ENCODE measurements around the gene TRIM56.
"Not testable (repeated sequence)": the region's sequence is repeated elsewhere in the genome, so short reads cannot be mapped to it uniquely, and the experiment has no call there.

Gene TRIM56, protein sequence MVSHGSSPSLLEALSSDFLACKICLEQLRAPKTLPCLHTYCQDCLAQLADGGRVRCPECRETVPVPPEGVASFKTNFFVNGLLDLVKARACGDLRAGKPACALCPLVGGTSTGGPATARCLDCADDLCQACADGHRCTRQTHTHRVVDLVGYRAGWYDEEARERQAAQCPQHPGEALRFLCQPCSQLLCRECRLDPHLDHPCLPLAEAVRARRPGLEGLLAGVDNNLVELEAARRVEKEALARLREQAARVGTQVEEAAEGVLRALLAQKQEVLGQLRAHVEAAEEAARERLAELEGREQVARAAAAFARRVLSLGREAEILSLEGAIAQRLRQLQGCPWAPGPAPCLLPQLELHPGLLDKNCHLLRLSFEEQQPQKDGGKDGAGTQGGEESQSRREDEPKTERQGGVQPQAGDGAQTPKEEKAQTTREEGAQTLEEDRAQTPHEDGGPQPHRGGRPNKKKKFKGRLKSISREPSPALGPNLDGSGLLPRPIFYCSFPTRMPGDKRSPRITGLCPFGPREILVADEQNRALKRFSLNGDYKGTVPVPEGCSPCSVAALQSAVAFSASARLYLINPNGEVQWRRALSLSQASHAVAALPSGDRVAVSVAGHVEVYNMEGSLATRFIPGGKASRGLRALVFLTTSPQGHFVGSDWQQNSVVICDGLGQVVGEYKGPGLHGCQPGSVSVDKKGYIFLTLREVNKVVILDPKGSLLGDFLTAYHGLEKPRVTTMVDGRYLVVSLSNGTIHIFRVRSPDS

DNA sequence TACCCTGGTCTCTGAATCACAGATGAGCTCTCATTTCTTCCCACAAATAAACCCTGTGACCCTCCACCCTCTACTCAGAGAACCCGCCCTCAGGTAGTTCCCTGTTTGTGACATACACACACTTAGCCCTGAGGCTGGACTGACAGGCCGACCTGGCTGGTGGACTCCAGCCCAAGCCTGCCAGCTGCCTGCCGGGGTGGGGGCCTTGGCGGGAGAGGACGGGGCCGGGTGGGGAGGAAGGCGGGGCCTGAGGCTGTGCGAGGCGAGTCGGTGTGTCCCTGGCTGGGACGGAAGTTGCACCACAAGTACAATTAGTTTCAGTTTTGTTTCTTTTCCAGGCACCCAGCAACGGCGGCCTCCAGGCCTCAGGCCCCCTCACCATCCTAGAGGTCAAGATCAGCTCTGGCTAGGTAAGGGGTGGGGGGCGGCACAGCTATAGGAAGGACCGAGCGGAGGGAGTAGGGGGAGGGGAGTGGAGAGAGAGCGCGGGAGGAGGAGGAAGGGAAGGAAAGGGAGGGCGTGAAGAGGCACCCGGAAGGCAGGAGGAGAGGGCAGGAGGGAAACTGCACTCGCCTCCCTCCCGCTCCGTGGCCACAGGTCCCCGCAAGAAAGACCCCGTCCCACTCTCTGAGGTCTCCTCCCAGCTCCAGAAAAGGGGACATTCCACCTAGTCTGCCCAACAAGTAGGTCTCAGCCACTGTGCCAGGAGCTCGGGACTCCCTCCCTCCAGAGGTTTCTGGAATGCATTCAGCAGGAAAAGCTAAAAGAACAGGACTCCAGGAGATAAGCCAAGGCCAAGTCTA, at the start of gene TRIM56:
TRIM56 (plus strand) TSS at position 320 of the 803 bp plus-strand sequence. CDS start 1,832 bp downstream, outside the sequence.
- peak; percentile 17 to 65 for DNase-seq (ENCODE audit: extremely low read depth in 1 of 2, low read depth in 1 of 2)

DNA sequence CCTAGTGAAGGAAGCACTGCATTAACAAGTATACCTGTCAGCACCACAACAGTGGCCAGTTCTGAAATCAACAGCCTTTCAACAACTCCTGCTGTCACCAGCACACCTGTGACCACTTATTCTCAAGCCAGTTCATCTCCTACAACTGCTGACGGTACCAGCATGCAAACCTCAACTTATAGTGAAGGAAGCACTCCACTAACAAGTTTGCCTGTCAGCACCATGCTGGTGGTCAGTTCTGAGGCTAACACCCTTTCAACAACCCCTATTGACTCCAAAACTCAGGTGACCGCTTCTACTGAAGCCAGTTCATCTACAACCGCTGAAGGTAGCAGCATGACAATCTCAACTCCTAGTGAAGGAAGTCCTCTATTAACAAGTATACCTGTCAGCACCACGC, 49.3 kb upstream of the TRIM56 start:
- no peak for DNase-seq (ENCODE audit: extremely low read depth in 1 of 2, low read depth in 1 of 2)

DNA sequence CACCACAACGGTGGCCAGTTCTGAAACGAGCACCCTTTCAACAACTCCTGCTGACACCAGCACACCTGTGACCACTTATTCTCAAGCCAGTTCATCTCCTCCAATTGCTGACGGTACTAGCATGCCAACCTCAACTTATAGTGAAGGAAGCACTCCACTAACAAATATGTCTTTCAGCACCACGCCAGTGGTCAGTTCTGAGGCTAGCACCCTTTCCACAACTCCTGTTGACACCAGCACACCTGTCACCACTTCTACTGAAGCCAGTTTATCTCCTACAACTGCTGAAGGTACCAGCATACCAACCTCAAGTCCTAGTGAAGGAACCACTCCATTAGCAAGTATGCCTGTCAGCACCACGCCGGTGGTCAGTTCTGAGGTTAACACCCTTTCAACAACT, 44.0 kb upstream of the TRIM56 start:
- DNase-seq (ENCODE audit: extremely low read depth in 1 of 2, low read depth in 1 of 2), result not testable (repeated sequence)

DNA sequence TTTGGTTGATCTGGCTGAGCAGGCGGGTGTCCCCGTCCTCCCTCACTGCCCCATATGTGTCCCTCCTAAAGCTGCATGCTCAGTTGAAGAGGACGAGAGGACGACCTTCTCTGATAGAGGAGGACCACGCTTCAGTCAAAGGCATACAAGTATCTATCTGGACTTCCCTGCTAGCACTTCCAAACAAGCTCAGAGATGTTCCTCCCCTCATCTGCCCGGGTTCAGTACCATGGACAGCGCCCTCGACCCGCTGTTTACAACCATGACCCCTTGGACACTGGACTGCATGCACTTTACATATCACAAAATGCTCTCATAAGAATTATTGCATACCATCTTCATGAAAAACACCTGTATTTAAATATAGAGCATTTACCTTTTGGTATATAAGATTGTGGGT, 26.9 kb upstream of the TRIM56 start:
- peak in 1 of 2 donors; percentile 35 for DNase-seq (ENCODE audit: extremely low read depth in 1 of 2, low read depth in 1 of 2)

DNA sequence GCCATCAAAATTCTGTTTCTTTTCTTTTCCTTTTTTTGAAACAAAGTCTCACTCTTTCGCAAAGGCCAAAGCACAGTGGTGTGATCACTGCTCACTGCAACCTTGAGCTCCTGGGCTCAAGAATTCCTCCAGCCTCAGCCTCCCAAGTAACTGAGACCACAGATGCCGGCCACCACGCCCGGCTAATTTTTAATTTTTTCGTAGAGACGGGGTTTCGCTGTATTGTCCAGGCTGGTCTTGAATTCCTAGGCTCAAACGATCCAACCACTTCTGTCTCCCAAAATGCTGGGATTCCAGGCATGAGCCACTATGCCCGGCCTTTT, 25.7 kb upstream of the TRIM56 start:
- DNase-seq (ENCODE audit: extremely low read depth in 1 of 2, low read depth in 1 of 2), result no peak

DNA sequence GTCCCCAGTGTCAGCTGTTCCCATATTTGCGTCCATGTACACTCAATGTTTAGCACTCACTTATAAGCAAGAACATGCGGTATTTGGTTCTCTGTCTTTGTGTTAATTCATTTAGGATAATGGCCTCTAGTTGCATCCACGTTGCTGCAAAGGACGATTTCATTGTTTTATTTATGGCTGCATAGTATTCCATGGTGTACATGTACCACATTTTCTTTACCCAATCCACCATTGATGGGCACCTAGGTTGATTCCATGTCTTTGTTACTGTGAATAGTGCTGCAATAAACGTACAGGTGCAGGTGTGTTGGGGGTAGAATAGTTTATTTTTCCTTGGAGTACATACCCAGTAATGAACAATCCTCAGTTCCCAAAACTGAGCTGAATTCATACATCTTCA, 24.3 kb upstream of the TRIM56 start:
- no peak for DNase-seq (ENCODE audit: extremely low read depth in 1 of 2, low read depth in 1 of 2)

DNA sequence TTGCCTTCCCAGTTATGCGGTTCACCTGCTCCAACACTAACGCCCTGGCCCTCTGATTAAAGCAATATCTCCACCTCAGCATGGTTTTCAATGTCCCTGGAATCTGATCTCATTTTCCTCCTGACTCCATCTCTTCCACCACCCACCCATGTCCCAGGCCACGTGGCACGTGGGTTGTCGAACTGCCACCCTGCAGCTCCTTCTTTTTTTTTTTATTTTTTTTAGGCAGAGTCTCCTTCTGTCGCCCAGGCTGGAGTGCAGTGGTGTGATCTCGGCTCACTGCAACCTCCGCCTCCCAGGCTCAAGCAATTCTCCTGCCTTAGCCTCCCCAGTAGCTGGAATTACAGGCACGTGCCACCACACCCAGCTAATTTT, 21.1 kb upstream of the TRIM56 start:
- DNase-seq (ENCODE audit: extremely low read depth in 1 of 2, low read depth in 1 of 2), result not testable (repeated sequence)

DNA sequence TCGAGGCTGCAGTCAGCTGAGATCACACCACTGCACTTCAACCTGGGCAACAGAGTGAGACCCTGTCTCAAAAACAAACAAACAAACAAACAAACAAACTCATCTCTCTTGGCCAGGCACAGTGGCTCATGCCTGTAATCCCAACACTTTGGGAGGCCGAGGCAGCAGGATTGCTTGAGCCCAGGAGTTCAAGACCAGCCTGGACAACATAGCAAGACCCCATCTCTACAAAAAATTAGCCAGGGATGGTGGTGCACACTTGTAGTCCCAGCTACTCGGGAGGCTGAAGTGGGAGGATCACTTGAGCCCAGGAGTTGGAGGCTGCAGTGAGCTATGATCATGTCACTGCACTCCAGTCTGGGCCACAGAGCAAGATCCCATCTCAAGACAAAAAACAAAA, 20.1 kb upstream of the TRIM56 start:
- not testable (repeated sequence) for DNase-seq (ENCODE audit: extremely low read depth in 1 of 2, low read depth in 1 of 2)

DNA sequence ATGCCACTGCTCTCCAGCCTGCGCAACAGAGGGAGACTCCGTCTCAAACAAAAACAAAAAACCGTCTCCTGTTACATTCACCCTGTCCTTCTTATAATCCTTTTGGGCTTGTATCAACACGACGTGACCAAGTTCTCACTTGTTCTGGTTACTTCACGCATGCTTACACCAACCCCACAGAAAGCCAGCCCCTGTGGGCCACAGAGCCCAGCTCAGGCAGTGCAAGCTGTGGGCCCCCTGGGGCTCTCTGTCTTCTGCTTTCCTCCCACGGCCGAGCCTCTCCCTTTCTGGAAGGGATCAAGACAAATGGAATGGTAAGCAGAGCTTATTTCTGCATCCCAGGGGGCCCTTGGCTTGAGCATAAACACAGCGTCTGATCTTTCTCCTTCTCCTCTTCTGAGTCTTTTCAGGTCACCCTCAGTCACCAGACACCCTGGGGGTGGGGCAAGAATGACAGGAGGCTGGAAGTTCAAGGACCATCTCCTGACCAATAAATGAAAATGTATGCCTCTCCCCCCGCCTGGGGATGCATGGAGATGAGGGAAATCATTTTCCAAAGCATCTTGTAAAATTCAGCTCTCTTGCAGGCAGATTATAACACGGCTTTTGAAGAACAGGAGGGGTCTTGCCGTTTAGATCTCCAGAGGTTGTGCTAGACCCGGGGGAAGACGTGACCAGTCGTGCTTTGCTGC, 19.0 kb upstream of the TRIM56 start:
- no peak for DNase-seq (ENCODE audit: extremely low read depth in 1 of 2, low read depth in 1 of 2)

DNA sequence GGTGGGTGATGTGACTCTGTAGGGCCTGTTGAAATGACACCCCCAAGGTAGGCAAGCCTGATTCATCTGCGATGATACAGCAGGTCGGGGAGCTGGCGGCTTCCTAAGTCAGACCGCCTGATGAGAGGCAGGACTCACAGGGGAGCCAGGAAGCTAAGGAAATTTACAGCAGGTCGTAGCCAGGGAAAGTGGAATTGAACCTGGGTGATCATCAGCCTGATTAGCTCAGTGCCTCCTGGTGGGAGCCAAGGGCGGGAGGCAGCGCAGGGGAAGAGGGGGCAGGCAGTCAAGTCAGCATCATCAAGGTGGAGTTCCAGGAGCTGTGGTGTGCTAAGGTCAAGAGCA, 18.5 kb upstream of the TRIM56 start:
- DNase-seq (ENCODE audit: extremely low read depth in 1 of 2, low read depth in 1 of 2), result no peak

DNA sequence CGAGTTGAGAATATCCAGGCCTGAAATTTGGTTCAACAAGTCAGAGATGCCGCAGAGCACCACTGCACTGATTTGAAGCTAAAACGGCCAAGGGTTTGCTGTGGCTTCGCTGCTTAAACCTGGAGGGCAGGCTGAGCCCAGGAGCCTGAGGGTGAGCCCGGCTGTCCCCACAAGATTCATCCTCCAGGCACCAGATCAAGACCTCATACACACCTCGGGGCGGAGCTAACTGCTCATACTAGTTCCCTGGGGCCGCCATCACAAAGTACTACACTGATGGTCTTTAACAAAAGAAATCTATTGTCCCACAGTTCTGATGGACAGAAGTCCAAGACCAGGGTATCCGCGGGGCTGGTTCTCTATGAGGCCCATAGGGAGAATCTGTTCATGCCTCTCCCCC, 16.9 kb upstream of the TRIM56 start:
- no peak for DNase-seq (ENCODE audit: extremely low read depth in 1 of 2, low read depth in 1 of 2)

DNA sequence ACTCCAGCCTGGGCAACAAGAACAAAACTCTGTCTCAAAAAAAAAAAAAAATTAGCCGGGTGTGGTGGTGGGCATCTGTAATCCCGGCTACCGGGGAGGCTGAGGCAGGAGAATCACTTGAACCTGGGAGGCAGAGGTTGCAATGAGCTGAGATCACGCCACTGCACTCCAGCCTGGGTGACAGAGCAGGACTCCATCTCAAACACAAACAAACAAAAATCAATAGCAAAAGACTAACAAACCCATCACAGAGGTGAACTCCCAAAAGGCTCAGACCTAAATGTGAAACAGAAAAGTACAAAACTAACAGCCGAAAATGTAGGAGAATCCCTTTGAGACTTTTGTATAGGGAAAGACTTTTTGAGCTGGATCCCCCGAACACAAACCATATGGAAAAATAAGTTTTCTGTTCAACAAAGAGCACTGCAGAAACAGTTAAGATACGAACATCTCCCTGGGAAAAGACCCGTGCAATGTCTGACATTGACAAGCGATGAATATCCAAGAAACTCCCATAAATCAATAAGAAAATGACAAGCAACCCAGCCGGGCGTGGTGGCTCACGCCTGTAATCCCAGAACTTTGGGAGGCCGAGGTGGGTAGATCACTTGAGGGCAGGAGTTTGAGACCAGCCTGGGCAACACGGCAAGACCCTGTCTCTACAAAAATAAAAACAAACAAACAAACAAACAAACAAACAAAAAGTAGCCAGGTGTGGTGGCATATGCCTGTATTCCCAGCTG, 13.7 kb upstream of the TRIM56 start:
- DNase-seq (ENCODE audit: extremely low read depth in 1 of 2, low read depth in 1 of 2), result not testable (repeated sequence)

DNA sequence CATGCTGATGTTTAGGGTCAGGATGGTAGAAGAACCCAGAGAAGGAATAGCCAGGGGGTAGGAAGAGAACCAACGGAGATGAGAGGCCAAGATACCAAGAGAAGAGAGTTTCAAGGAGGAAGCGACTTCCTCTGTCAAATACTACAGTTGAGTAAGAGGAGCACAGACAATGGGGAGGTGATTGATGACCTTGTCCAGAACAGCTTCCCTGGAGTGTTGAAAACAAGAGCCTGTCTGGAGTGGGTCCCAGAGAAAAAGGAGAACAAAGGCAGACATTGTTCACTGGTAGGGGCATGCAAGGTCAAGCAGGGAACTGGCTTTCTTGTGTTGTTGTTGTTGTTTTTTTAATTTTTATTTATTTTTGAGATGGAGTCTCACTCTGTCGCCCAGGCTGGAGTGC, 9.6 kb upstream of the TRIM56 start:
- no peak for DNase-seq (ENCODE audit: extremely low read depth in 1 of 2, low read depth in 1 of 2)

DNA sequence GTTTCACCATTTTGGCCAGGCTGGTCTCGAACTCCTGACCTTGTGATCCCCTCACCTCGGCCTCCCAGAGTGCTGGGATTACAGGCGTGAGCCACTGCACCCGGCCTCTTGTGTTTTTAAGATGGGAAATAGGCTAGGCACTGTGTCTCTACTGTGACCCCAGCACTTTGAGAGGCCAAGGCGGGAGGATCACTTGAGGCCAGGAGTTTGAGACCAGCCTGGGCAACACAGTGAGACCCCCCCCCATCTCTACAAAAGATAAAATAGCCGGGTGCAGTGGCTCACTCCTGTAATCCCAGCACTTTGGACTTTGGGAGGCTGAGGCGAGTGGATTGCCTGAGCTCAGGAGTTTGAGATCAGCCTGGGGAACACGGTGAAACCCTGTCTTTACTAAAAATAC, 9.1 kb upstream of the TRIM56 start:
- not testable (repeated sequence) for DNase-seq (ENCODE audit: extremely low read depth in 1 of 2, low read depth in 1 of 2)

DNA sequence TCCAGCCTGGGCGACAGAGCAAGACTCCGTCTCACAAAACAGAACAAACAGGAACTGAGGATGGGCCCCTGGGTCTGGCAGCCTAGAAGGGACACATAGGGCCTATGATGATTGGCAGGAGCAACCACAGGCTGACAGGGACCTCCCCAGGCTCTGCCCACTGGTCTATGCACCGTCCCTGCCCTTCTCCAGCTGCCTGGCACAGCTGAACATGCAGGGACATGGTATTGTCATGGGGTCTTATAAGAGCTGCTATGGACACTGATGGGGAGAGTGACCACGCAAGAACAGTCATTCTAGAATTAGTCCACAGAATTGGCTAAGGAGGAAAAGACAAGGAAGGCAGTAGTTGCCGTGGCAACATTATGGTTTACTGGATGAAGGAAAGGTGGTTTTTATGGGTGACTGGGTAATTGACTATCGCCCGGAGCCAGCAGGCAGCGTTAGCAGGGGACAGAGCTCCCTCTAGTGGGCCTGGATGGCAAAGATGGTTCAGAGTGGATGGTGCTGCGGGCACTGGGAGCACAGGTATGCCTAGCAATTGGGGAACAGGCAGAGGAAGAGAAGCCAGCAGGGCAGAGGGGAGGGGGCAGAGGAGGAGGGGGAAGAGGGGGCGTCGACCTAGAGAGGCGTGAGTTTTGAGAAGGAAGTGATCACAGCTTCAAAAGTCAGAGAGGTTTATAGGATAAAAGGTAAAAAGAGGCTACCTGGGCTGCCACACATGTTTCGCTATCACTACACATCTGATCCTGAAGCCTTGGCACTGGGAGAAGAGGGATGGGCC, 7.8 kb upstream of the TRIM56 start:
- peak; percentile 68 to 73 for DNase-seq (ENCODE audit: extremely low read depth in 1 of 2, low read depth in 1 of 2)

DNA sequence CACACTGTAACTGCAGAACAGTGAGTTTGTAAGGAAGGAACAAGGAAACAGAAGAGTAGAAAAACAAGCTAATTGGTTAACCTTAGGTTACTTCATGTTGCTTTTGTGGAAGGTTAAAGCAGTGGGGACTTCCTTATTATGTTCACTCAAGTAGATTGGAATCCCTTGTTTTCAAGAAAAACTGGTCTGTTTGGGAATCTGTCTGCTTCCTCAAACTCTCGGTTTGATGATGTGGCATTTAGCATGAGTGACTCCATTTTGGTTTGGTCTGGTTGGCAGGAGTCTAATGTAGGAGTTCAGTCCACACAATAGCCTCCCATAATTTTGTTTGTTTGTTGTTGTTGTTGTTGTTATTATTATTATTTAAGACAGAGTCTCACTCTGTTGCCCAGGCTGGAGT, 3.8 kb upstream of the TRIM56 start:
- DNase-seq (ENCODE audit: extremely low read depth in 1 of 2, low read depth in 1 of 2), result no peak

DNA sequence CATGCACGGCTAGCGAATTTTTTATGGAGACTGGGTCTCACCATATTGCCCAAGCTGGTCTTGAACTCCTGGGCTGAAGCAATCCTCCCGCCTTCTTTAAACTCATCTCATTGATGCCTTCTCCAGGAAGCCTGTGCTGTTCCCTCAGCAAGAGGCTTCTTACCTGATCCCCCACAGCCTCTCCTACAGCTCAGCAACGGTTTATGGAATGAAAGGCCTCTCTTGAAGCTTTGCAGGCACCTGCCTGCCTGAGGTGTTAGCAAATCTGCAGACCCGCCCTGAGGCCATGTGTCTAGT, 468 bp upstream of the TRIM56 start:
- no peak for DNase-seq (ENCODE audit: extremely low read depth in 1 of 2, low read depth in 1 of 2)

DNA sequence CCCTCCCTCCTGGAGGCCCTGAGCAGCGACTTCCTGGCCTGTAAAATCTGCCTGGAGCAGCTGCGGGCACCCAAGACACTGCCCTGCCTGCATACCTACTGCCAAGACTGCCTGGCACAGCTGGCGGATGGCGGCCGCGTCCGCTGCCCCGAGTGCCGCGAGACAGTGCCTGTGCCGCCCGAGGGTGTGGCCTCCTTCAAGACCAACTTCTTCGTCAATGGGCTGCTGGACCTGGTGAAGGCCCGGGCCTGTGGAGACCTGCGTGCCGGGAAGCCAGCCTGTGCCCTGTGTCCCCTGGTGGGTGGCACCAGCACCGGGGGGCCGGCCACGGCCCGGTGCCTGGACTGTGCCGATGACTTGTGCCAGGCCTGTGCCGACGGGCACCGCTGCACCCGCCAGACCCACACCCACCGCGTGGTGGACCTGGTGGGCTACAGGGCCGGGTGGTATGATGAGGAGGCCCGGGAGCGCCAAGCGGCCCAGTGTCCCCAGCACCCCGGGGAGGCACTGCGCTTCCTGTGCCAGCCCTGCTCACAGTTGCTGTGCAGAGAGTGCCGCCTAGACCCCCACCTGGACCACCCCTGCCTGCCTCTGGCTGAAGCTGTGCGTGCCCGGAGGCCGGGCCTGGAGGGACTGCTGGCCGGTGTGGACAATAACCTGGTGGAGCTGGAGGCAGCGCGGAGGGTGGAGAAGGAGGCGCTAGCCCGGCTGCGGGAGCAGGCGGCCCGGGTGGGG, 2.2 kb downstream of the TRIM56 start:
- DNase-seq (ENCODE audit: extremely low read depth in 1 of 2, low read depth in 1 of 2), result no peak

DNA sequence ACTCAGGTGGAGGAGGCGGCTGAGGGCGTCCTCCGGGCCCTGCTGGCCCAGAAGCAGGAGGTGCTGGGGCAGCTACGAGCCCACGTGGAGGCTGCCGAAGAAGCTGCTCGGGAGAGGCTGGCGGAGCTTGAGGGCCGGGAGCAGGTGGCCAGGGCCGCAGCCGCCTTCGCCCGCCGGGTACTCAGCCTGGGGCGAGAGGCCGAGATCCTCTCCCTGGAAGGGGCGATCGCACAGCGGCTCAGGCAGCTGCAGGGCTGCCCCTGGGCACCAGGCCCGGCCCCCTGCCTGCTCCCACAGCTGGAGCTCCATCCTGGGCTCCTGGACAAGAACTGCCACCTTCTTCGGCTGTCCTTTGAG, 2.8 kb downstream of the TRIM56 start:
- no peak for DNase-seq (ENCODE audit: extremely low read depth in 1 of 2, low read depth in 1 of 2)

Measured in activated CD8-positive, alpha-beta memory T cell treated with anti-CD3 and anti-CD28 coated beads for 1 hour (primary cell).